Forelimb muscle (tissue), 1 donor: ENCODE results near the gene INO80. TPM values are rescaled to one million over a fixed set of nuclear protein-coding genes. Genes with fewer than 3 reads are reported as not detected.
A peak's percentile ranks its signal among the peaks of the same experiment; 100 is the strongest.

ENCODE experiments used
- DNase-seq: peaks from one replicate; pipeline ENCODE4 v3.0.0-alpha.2; 2013; ENCODE audit warnings: low read depth
- polyA plus RNA-seq: library from polyadenylated mRNA; unstranded; fragments of 120-200 nt; gene quantifications from one replicate; pipeline ENCODE4 v1.2.1, GENCODE V29; 2013; ENCODE audit not compliant: insufficient read length

INO80 gene
- polyA plus RNA-seq, 1 donor: 18.3 TPM

GRCh38 chr15:41048397-41048796 is 67.7 kb downstream of the INO80 start:
- no peak for DNase-seq

DNA sequence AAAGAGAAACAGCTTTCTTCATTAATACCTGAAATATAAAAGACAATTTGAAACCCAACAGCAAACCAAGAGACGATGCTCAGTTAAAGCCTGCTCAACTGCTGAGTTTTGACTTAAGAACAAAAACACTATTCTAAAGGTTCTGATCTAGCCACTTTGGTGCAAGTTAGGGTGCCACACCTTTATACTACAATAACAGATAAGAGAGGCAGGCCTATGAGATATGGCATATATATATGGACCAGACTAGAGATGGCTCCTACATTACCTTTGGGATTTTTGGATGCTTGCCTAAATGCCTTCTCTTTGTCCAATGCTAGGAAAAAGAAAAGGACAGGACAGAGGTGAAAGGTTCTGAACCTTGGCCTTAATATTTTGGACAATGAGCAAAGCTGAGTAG is 68.6 kb downstream of the INO80 start:
- DNase-seq: no peak

GRCh38 chr15:41043276-41043951 is 72.7 kb downstream of the INO80 start:
- DNase-seq: no peak

- no peak for DNase-seq
These were observed 73.2 kb downstream of the INO80 start for GRCh38 chr15:41042851-41043250.

GRCh38 chr15:41039121-41039520 is 77.0 kb downstream of the INO80 start:
- no peak for DNase-seq

- no peak for DNase-seq
These were observed 84.1 kb downstream of the INO80 start for GRCh38 chr15:41032079-41032328.

GRCh38 chr15:41031232-41032078 is 84.6 kb downstream of the INO80 start:
- DNase-seq: no peak

DNA sequence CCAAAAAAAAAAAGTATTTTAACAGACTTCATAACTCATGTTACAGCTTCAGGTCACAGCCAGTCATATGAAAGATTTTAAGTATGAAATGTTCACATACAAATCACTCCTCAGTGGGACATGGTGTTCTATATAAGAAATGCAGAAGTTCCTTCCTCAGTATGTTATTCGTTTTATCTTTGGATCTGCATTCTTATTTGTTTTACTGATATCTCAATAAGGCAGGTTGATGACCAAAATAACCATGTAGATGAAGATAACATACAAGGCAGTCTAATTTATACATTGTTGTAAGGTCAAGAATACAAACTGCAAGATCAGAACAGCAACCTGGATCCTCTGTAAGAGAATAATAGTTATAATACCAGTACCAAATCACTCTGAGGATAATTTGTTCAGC is 87.2 kb downstream of the INO80 start:
- no peak for DNase-seq

GRCh38 chr15:41025393-41025792 is 90.7 kb downstream of the INO80 start:
- DNase-seq: no peak

- no peak for DNase-seq
These were observed 91.2 kb downstream of the INO80 start for GRCh38 chr15:41024885-41025284.

DNA sequence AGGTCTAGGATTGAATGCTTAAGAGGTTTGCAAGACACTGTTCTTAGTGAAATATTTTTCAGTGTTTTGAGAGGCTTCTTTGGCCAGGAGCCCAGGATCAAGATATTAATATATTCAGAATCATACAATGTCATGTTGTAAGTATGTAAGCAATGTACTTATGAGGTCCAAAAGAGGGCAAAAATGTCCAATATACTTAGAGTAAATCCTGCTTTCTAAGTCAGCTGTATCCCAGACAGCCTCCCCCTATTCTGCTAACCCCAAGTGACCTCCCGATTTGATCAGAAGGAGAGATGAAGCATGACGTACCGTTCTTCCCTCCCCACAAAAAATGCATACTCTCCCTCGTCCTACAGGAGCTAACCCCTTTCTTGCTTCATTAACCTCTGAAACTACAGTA is 91.9 kb downstream of the INO80 start:
- DNase-seq: peak; percentile 68

DNA sequence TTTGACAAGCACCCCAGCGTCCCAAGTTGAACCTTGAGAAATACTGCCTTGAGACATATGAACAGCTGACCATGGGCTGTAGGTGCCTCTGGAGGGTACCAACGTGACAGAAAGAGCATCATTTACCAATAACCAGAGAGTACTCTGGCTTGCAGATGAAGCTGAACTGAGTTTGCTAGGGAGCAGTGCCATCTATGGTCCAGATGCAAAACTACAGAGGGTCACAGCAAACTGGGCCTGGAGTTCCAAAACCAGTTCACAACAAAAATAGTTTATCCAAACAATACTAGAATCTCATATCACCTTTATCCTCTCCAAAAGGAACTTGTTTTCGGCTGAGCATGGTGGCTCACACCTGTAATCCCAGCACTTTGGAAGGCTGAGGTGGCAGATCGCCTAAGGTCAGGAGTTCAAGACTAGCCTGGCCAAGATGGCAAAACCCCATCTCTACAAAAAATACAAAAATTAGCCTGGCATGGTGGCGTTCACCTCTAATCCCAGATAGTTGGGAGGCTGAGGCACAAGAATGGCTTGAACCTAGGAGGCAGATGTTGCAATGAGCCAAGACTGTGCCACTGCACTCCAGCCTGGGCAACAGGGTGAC is 93.5 kb downstream of the INO80 start:
- DNase-seq: peak; percentile 39

- no peak for DNase-seq
These were observed 95.3 kb downstream of the INO80 start for GRCh38 chr15:41020829-41021228.

GRCh38 chr15:41020311-41020710 is 95.8 kb downstream of the INO80 start:
- DNase-seq: no peak

DNA sequence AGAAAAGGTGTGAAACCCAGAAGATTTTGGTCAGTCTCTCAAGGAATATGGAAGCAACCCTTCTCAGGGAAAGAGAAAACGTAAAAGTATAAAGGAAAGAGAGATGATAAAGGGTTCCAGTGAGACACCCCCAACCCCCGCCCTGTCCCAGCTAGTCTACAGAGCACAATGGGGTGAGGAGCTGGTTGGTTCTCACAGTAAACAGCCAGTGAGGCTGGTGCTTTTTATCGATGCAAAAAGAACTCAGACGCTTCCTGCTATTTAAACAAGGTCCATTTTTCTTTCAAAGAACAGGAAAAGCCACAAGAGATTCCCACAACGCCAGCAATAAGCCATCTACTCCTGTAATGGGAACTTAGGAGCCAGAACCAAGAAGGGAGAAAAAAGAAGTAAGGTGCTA is 96.9 kb downstream of the INO80 start:
- no peak for DNase-seq

- DNase-seq: no peak
These were observed 97.5 kb downstream of the INO80 start for GRCh38 chr15:41018534-41018933.

- no peak for DNase-seq
These were observed 98.9 kb downstream of the INO80 start for GRCh38 chr15:41017066-41017735.

- DNase-seq: no peak
These were observed 102.2 kb downstream of the INO80 start for GRCh38 chr15:41013691-41014414.

- DNase-seq: no peak
These were observed 104.8 kb downstream of the INO80 start for GRCh38 chr15:41011055-41011815.

DNA sequence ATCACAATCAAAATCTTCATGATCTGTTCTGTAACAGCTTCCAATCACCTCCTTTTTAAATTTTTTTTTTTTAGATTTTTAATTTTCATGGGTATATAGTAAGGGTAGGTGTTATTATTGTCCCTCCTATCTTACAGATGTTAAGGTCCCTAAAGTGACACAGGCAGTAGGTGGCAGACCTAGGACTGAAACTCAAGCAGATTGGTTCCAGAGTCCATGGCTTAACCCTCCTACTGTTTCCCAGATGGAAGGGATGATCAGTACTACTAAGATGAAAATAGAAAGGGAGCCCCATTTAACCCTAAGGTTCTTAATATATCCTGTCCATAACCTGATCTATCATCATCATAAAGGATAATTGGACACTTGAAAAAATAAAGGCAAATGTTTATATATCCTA is 105.7 kb downstream of the INO80 start:
- no peak for DNase-seq

- no peak for DNase-seq
These were observed 109.6 kb downstream of the INO80 start for GRCh38 chr15:41006479-41006878.
